NCI-H510A treated with DMSO at 0.1 percent for 48 hours (cell line): ENCODE data around the gene PAQR5.
"Not testable (repeated sequence)": the region's sequence is repeated elsewhere in the genome, so short reads cannot be mapped to it uniquely, and the experiment has no call there.

Experiments
- DNase-seq: peaks from one replicate; lab custom pipeline; 2025; lab: John Stamatoyannopoulos, UW

PAQR5 gene, protein sequence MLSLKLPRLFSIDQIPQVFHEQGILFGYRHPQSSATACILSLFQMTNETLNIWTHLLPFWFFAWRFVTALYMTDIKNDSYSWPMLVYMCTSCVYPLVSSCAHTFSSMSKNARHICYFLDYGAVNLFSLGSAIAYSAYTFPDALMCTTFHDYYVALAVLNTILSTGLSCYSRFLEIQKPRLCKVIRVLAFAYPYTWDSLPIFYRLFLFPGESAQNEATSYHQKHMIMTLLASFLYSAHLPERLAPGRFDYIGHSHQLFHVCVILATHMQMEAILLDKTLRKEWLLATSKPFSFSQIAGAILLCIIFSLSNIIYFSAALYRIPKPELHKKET

DNA sequence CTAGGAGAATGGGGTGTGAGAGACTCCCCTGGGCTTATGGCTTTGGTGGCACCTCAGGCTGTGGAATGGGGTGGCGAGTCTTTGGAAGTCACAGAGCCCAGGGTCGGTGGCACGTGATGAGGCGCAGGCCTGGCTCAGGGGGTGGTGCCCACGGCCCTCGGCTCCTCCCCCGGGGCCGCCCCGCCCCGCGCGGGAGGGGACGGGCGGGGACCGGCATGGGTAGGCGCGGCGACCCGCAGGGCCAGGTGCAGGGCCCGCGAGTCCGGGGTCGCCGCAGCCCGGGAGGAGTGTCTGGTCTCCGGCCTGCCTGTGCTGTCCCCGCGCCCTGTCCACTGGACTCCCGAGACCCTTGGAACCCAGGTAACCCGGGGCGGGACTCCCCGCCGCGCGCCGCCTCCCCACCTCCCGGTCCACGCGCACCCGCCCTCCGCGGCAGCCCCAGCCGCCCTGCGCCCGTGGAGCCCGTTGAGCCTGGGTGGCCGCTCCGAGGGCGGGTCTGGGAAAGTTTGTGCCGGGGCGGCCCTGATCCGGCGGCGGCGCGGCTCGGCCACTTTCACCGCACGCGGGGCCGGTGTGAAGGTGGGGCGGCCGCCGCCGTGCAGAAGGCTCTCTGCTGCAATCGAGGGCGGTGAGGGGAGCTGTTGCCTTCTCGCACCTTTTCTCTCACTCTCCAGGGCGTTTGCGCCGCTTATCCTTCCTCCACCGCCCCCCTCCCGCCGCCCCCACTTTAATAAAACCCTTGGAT lies at the start of gene PAQR5:
Gene PAQR5, plus strand, starts transcription at position 216 of the 745 bp plus-strand sequence. CDS start 61,169 bp downstream, outside the sequence.
- DNase-seq: no peak

DNA sequence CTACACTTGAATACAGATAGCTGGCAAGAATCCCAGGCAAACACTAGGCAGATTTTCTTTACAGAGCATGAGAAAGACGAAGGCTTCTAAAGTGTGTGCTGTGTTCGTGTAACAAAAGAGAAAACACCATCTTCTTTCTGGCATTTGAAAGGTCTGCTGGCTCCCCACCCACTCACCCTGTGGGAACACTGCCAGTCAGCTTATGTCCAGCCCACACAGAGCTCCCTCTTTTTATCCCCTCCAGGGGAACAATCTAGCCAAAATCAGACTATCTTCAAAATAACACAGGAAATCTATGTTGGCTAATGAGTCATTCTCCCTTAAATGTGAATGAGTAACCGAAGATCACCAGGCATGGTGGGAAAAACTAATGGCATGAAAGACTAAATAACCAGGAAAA lies 45.6 kb upstream of the PAQR5 start:
- no peak for DNase-seq

DNA sequence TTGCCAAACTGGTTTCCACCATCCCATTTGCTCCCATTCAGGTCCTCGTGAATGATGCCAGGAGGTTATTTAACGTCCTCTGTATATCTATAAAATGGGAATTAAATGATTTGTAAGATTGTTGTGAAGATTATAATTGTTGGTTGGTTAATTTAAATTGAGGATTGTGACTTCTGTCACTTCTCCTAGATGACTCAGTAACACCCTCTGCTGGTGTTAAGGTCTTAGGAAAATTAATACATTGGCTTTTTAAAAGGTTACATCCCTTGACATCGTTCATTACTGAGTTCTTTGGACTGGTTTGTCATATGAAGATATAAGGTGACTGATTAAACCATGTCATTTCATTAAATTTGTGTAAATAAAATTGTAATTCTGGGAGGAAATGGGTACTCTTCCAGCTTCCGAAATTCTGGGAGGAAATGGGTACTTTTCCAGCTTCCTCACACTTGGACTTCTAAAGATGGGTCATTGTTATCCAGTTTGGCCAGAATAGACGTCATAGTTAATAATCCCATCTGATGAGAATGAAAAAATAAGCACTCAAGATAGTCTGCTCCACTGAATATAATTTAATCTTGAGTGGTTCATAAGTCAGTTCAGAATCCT lies 33.3 kb upstream of the PAQR5 start:
- no peak for DNase-seq

DNA sequence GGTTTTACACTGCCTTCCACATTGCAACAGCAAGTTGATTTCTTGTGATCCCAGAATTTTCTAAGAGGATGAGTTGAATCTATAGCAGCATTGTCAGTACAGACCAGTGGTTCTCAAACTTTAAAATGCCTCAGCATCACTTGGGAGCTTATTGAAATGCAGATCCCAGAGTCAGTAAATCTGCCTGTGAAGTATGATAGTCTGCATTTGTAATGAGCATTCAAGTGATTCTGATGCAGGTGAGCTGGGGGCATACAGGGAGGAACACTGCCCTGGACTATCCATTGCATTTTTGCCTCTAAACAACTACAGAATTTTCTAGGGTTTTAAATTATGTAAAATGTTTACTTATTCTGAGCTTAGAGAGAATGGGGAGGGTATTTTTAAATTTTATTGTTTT lies 27.5 kb upstream of the PAQR5 start:
- DNase-seq: no peak

DNA sequence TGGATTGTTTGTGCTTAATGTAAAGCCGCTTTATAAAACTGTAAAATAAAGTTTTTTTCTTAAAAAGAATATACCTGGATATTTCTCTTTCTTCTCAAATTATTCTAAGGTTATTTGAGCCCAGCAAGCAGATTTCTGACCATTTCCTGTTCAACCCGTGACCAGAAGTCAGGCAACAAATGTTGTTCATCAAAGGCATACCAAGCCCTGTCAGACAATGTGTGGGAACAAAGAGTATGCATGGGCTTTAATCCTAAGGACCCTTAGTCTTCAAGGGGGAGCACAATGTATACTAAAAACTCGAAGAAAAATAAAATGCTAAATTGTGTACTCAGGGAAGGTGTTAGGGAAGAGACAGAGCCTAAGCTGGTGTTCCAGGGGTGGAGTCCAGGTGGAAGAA lies 26.6 kb upstream of the PAQR5 start:
- no peak for DNase-seq

DNA sequence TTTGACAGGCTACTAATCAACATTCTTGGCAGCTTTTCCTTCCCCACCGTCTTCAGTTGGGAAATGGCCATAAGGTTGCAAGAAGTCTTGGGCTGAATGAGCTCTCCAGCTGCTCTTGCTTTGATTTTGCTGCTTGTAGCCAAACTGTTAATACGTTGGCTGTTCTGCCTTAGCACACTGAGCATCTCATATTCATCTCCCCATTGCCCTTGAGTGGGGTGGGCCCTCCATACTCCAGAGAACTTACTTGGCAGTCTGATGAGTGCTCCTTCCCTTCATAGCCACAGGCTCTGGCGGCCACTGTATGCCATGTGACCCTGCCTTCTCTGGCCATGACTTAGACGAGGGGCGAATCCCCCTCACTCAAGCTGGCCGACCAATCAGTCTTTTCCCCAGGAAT lies 25.8 kb upstream of the PAQR5 start:
- no peak for DNase-seq

DNA sequence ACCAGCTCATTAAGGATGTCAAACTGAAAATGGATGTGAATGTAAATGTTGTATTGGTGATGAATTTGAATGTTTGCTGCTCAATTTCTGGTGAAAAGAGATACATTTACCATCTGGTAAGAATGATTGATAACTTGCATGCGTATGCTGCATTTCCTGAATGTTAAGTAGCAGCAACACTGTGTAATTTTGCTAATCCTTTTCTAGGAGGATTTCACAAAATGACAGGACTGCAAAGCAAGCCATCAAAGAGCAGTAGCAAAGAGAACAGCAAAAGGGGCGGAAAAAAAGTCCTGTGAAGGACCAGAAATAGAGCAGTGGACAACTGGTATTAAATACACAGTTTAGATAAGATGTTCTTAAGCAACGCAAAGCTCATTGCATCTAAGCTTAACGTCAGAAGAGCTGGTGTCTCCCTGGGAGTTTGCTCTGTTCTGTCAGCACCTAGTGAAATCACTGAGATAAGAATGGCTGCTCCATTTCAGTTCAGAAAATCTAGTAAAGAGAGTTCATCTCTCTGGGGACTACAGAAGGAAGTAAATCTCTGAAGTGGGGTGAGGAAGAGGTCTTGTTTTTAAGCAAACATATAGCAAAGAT lies 23.5 kb upstream of the PAQR5 start:
- DNase-seq: no peak

DNA sequence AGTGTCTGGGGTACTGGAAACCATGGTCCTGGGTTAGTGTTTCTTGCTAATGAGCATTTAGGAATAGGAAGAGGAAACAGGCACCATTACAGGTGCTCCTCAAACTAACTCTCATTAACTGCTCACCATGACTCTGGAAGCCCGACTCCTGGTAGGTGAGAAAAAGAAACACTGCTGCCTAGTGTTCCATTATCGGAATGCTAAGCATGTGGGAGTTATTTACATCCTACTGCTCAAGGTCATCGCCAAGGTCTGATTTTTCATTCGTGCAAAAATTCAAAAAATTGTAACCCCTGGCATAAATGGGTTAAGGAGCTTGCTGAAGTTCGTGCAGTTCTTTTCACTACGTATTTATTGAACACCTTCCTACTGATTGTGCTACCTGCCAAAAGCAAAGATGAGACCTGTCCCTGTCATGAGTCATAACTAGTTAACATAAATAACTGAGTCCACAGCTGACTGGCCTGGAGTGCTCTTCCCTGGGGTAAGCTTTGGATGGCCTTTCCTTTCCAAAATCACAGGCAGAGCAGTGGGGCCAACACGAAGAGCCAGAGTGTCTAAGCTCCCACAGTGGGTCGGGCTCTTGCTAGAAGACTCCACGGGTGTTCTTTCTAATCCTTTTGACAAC lies 22.7 kb upstream of the PAQR5 start:
- DNase-seq: no peak

DNA sequence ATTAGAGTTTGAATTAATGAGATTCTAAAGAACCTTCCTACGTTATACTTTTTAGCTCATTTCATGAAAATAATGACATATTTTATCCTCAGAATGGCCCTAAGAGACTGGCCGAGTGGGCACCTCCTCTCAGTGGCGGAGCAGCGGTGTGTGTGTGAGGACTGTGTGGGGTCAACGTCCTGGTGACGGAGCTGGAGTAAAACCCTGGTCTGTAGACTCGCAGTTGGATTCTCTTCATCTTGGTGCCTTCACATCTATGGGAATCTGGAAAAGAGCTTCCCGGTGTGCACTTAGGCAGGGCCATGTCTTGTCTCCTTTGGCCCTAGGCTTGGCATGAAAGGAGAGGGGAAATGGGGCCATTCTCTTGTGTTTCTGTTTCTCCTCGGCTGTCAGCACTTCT lies 21.4 kb upstream of the PAQR5 start:
- no peak for DNase-seq

DNA sequence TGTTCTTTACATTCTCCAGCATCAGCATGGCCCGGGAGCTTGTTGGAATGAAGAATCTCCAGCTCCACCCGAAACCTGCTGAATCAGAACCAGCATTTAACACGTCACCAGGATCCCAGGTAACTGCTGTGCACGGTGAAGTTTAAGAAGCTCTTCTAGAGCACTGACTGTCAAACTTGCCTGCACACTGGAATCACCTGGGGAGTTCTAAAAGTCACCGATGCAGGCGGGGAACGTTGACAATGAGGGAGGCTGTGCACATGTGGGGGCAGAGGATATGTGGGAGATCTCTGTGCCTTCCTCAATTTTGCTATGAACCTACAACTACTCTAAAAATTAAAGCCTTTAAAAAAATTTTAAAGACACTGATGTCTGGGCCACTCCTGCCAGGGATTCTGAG lies 19.1 kb upstream of the PAQR5 start:
- DNase-seq: no peak

DNA sequence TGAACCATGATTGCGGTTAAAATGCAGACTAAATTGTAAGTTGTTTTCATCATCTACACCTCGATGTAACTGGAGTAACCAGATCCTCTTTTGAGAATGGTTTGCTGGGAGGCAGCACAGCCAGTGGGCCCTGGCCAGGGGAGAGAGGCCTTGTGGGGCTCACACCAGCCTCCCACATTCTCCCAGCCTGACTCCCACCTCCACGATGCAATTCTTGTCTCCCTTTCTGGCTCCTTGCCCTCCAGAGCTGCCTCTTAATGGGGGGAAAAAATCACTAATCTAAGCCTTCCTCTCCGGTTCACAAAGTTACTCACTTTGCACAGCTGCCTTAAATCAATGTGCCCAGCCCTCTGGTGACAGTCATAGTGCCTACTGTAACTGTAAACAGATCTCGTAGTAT lies 17.9 kb upstream of the PAQR5 start:
- no peak for DNase-seq

DNA sequence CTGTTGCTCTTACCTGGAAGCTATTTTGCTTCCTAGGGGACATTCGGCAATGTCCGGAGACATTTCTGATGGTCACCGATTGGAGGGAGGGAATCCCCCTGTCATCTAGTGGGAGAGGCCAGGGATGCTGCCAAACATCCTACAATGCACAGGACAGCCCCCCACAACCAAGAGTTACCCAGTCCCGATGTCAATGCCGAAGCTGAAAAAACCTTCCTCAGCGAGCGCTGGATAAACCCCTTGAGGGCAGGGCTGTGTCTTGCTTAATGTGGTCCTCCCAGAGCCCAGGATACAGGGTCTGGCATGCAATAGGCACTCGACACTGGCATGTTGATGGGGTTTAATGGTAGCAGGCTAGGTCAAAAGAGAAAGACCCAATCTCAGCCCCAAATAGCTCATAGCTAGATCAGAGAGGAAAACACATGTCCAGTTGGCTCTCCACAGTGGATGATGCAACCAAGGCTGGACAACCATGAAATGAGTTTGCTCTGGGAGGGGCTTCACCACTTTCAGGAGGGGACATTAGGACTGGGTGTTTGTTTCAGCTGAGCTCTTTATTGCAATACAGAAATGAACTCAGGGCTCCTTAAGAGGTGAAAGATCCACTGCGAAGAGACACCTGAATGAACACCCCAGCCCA lies 16.5 kb upstream of the PAQR5 start:
- no peak for DNase-seq

DNA sequence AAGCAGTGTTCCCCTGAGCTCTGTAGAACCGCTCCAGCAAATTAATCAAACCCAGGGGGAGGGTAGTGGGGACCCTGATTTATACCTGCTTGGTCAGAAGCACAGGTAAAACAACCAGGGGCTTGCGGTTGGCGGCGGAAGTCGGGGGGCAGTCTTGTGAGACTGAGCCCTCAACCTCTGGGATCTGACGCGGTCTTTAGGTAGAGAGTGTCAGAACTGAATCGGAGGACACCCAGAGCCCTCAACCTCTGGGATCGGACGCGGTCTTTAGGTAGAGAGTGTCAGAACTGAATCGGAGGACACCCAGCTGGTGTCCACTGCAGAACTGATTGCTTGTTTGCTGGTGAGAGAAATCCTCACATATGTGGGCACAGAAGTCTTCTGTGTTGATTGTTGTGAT lies 12.9 kb upstream of the PAQR5 start:
- no peak for DNase-seq

DNA sequence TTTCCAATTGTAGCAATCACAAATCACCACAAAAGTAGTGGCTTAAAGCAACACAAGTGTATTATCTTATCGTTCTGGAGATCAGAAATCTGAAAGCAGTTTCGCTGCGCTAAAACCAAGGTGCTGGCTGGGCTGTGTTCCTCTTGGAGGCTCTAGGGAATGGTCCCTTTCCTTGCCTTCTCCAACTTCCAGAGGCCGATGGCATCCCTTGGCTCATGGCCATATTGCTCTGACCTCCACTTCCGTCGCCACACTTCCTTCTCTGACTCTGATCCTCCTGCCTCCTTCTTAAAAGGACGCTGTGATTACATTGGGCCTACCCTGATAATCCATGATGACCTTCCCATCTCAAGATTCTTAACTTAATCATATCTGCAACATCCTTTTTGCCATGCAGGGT lies 10.7 kb upstream of the PAQR5 start:
- DNase-seq: no peak

DNA sequence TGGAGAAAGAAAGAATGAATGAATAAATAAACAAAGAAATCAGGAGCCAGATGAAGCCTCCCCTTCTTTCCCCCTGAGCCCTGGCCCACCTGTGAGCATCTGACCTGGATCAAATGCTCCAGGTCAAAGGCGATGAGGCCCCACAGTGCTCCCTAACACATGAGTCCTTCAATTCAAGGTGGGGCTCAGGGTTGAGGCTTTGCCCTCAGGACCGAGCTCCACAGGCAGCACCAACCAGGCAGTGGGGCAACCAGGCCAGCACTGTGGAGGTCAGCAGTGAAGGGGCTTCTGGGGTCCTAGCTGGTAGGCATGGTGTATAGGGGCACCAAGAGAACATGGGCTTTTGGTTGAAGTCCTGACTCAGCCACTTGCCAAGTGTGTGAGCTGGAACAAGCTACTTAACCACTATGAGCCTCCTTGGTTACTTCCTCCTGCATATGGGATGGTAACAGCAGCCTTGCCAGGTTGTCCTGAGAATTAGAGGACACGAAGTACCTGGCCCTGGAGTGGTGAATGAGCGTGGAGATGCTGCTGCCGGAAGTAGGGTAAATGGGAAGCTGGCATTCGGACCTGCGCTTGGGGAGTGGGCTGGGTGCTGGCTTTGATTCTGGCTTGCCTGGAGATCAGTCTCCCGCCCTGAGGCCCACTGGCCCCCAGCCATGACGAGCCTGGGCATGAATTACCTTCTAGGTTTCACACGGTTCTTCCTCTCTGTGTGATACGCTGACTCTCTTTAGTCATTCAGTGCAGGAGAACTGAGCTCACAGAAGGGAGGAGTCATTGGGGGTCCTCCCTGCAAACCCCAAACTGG lies 10.0 kb upstream of the PAQR5 start:
- no peak for DNase-seq

DNA sequence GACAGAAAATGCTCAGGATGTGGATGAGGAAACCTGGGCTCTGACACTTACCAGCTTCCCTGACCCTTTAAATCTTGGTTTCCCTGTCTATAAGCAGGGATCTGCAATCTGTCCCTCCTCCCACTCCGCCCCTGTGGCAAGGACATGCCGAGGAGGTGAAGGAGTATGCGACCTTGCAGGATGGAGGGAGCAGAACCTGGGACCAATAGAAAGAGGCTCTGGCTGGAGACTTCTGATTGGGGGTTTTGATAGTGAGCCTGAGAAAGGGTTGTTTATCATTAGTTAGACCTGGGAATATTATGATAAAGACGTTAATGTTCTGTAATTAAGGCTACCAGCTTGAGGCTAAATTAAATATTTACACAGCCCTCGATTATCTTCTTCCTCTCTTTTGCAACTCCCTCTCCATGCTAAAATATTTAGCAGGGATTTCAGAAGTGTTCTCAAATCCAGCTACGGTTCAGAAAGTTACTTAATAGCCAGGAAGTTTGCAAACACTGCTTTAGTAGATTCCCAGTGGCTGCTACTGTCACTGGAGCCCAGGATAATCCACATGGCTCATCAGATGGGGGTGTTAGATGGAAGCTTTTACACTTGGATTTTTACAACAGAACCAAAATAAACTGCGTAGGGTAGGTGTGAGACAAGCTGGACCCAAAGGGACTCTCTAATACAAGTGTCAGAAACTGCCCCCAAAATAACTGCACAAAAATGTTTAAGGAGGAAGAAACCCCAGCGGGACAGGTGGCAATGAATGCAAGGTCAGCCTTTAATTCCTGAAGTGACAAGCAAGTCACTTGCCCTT lies 9.2 kb upstream of the PAQR5 start:
- no peak for DNase-seq

DNA sequence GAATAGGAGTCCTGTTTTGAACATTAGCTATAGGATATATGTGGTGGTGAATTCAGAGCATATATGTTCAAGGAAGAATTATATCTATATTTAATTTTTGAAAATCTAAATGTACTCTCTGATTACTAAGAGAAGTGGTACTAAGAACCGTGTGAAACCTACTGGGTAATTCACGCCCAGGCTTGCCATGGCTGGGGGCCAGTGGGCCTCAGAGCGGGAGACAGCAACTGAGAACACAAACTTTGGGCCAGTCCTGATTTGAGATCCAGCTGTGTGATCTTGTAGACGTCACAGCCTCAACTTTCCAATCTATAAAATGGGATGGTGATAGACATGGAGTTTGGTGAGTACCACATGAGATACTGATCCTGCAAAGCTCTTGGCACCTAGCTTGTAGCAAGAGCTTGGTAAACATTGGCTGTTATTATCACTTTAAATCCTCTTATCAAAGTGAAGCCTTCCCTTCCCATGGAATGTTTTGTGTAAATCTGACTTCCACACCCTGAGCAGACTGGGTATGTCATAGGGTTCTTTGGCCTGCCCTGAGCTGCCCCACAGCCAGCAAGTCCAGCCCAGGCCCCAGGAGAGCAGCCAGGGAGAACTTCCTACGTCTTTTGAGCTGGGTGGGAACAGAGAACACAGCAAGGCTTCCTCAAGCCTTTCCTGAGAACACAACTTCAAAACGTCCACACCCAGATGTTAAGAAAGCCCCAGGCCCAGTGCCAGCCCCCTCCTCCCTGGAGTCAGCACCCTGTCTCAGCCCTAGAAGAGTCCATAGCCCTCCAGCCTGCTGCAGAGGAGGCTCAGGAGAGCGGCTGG lies 8.2 kb upstream of the PAQR5 start:
- DNase-seq: no peak

DNA sequence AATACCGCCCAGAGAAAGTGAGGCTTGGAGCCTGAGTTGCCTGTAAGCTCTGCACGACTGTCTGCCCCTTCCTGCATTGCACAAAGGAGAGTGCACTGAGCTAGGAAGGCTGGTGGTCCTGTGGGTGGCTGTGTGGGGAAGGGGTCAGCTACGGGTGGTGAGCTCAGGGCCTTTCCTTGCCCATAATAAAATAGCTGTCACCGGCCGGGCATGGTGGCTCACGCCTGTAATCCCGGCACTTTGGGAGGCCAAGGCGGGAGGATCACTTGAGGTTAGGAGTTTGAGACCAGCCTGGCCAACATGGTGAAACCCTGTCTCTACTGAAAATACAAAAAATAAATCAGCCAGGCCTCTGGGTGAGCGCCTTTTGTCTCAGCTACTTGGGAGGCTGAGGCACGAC lies 7.1 kb upstream of the PAQR5 start:
- not testable (repeated sequence) for DNase-seq

DNA sequence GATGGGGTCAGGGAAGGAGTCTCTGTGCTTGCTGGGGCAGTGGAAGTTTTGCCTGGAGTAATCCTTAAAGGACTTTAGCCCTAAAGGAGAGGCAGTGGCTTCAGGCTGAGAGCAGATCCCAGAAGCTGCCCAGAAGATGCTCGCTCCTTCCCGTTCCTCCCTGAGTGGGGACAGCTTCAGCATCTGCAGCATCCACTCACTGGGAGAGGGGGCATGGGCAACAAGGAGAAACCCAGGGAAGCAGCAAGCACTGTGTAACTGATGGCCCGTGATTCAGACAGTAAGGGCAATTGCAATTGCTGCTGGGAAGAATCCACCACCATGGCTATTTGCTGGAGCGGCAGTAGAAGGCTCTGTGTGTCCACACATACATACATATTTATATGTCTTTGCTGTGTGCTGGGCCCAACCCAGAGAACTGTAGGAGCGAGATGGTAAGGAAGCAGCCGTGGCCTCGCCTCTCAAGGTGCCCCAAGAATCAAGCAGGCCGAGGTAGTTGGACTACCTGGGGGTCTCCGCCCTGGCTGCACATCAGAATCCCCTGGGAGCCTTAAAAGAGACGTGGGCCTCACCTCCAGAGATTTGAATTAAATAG lies 5.8 kb upstream of the PAQR5 start:
- no peak for DNase-seq
